Activated naive CD8-positive, alpha-beta T cell treated with anti-CD3 and anti-CD28 coated beads, Interleukin-2, amount 50 U/mL, for 24 hours (primary cell): Measurements from ENCODE around the gene BEGAIN.

Source experiments
- ATAC-seq: fragments of 150-1000 bp; cut with Tn5 transposase; one replicate; pipeline ENCODE4 v1.10.0; 2021
- DNase-seq: peaks from one replicate; pipeline ENCODE4 v3.0.0; 2021
- H3K27ac Mint-ChIP-seq: one replicate; pipeline ENCODE4 v1.8.0; 2021; ENCODE audit warnings: mild to moderate bottlenecking, mixed read lengths
- H3K27me3 Mint-ChIP-seq: one replicate; pipeline ENCODE4 v1.8.0; 2021; ENCODE audit warnings: mixed read lengths
- H3K36me3 Mint-ChIP-seq: one replicate; pipeline ENCODE4 v1.8.0; 2021; ENCODE audit warnings: low read depth, mixed read lengths
- H3K4me1 Mint-ChIP-seq: one replicate; pipeline ENCODE4 v1.8.0; 2021; ENCODE audit warnings: mixed read lengths
- H3K4me3 Mint-ChIP-seq: one replicate; pipeline ENCODE4 v1.8.0; 2021; ENCODE audit warnings: mild to moderate bottlenecking, moderate library complexity, mixed read lengths
- H3K9me3 Mint-ChIP-seq: one replicate; pipeline ENCODE4 v1.8.0; 2021; ENCODE audit warnings: mixed read lengths

The BEGAIN gene

DNA sequence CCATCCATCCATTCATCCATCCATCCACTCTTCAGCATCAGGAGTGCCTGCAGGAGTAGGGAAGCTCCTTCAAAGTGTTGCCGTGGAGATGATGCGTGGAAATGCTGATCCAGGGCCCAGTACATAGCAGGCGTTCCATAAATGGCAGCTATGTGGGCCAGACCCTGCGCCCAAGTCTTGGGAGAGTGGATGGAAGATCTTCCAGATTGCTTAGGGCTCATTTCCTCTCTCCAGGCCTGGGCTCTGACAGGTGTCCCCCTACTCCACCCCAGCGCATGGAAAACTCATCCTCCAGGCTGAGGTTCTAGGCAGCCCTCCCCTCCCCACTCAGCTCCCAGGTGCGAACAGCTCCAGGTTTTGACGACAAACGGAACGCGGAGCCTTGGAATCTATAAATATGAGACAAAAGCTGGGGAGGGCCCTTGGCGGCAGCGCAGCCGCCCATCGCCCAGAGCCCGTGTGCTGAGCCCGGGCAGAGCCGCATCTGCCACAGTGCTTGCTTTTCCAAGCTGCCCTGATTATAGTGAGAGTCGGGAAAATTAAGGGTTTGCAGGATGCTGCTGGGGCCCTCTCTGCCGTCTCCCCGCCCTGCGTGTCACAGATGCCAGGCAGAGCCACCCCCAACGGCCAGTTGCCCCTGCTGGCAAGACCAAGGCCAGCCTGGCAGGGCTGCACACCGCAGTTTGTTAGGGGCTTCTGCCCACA lies 1.6 kb downstream of the BEGAIN start:
- Mint-ChIP-seq H3K4me3 (peak overlapping the region; percentile 45), H3K27me3 (peaks cover 29% of the 10 kb centered on the region), H3K36me3 (no peaks in the 10 kb centered on the region), H3K9me3 (no peaks in the 10 kb centered on the region), H3K4me1 (no peaks in the 10 kb centered on the region), H3K27ac (no peak overlapping the region)
- DNase-seq (no peak), ATAC-seq (no peak)

DNA sequence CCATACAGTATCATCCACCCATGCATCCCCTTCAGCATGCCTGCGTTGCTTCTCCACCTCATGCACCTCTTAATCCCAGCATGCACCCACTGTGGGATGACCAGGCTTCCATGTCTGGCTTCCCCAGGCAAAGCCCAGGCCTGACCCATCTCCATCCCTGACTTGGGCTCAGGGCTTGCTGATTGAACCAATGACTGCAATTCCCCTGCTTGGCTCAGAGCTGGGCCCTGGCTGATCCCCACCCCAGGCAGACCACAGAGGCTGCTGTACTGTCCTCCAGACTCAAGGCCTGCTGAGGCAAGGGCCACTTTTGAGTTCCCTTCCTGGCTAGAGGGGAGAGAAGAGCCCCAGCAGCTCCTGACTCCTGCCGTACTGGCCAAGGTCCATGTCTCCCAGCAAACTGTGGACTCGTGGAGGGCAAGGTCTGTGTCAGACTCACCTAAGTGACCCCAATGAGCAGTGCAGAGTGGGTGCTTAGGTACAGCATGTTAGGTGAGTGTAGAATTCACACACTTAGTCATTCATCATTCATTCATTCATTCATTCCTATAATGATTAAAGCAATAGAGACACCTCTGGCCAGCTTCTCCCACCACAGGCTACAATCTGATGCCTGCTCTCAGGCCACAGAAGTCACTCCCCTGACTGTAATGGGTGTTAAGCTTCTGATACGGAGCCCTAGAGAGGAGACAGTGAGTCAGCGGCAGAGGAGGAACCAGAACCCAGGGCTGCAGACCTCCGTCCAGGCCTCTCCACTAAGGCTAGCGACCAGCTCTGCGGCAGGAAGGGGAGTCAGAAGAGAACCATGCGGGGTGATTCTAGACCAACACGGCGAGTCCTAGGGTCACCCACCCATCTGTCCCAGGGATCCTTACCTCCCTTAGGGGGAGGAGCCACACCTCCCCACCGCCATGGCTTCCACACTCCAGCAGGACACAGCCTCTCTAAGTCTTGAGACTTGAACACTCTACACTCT lies 2.9 kb downstream of the BEGAIN start:
- Mint-ChIP-seq H3K27me3 (peaks cover 18% of the 10 kb centered on the region), H3K4me1 (no peaks in the 10 kb centered on the region), H3K36me3 (no peaks in the 10 kb centered on the region), H3K9me3 (no peaks in the 10 kb centered on the region), H3K4me3 (no peak overlapping the region), H3K27ac (peak overlapping the region; percentile 46)
- ATAC-seq (no peak), DNase-seq (no peak)

DNA sequence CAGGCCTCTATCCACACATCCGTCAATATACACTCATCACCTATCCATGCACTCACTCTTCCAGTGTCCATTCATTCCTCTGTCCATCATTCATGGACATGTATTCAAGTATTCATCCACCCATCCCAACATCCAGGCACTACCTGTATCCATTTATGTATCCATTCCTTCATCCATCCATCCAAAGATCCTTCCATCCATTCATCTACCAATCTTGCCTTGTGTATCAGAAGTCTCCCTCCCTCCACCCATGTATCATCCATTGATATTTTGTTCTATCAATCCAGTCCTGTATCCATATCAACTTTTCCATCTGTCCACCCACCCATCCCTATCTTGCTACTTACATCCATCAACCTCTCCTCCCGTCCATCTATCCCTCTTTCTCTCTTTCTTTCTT lies 4.0 kb downstream of the BEGAIN start:
- Mint-ChIP-seq H3K4me3 (no peak overlapping the region), H3K27me3 (peaks cover 13% of the 10 kb centered on the region), H3K4me1 (no peaks in the 10 kb centered on the region), H3K36me3 (no peaks in the 10 kb centered on the region), H3K9me3 (no peaks in the 10 kb centered on the region), H3K27ac (no peak overlapping the region)
- ATAC-seq (no peak), DNase-seq (no peak)

DNA sequence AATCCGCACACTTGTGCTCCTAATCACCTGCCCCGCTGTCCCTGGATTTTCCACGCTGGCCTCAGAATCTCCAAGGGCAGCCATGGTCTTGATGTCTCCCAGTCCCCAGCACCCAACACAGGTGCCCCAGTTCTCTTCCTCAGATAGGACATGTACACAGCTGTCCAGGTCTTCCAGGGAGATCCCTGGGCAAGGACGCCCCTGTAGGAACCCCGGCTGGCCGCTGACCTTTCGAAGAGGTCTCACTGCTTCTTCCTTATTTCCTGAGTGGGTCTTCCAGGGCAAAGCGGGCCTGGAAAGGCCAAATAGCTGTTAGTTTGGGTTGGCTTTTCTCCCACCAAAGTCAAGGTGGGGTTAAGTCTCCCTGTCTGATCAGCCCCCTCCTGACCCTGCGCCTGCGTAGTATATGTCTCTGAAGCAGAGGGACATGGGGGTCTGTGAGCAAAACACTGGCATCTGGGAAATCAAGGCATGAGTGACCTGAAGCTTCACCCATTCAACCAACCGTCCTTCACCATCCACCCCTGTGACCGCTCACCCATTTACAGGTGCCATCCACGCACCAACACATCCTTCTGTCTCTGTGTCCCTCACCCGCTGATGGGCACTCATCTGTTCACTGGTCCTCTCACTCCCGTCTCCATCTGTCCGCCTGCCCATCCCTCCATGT lies 4.6 kb downstream of the BEGAIN start:
- Mint-ChIP-seq H3K36me3 (no peaks in the 10 kb centered on the region), H3K4me1 (no peaks in the 10 kb centered on the region), H3K4me3 (no peak overlapping the region), H3K27me3 (peaks cover 7% of the 10 kb centered on the region), H3K9me3 (no peaks in the 10 kb centered on the region), H3K27ac (no peak overlapping the region)
- DNase-seq: no peak
- ATAC-seq: no peak

DNA sequence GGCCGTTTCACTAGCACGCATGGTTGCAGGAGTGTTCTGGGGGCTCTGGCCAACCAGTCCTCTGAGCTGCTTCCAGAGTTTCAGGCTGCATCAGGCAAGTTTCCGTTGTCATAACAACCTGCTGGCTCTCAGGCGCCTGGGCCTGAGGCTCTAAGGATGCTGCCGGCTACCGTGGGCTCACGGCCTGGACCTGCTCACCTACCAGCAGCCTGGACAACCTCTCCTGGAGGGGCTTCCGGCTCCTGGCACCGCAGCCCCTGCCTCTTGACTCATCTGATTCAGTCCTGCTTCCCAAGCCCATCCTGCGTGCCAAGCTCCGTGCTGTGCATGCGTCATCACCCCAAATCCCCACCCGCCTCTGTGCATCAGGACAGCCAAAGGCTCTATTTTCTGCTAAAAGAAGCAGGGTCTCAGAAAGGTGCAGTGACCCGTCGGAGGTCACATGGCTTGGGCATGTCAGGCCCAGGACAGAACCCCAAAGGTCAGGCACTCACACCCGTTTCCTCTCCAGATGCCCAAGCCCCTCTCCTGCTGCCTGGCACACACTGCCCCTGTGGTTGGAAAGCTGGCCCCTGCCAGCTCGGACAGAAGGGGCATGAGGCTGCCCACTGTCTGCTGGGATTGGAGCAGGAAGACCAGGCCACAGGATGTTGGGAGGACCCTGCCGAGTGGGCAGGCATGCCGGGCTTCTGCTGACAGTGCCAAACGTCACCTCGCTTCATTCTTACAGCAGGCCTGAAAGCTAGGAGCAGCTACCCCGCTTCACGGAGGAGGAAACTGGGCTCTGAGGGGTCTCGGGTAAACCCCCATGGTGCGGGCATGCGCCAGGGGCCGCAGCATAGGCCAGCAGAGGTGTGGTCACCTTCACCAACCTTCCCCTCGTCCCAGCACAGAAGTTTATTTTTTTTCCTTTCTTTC lies 5.7 kb downstream of the BEGAIN start:
- no peak overlapping the region for H3K27ac Mint-ChIP-seq
- H3K4me1 Mint-ChIP-seq: no peaks in the 10 kb centered on the region
- no peak overlapping the region for H3K4me3 Mint-ChIP-seq
- no peak for ATAC-seq
- DNase-seq: no peak
- H3K27me3 Mint-ChIP-seq: peaks cover 6% of the 10 kb centered on the region
- H3K36me3 Mint-ChIP-seq: no peaks in the 10 kb centered on the region
- H3K9me3 Mint-ChIP-seq: no peaks in the 10 kb centered on the region

DNA sequence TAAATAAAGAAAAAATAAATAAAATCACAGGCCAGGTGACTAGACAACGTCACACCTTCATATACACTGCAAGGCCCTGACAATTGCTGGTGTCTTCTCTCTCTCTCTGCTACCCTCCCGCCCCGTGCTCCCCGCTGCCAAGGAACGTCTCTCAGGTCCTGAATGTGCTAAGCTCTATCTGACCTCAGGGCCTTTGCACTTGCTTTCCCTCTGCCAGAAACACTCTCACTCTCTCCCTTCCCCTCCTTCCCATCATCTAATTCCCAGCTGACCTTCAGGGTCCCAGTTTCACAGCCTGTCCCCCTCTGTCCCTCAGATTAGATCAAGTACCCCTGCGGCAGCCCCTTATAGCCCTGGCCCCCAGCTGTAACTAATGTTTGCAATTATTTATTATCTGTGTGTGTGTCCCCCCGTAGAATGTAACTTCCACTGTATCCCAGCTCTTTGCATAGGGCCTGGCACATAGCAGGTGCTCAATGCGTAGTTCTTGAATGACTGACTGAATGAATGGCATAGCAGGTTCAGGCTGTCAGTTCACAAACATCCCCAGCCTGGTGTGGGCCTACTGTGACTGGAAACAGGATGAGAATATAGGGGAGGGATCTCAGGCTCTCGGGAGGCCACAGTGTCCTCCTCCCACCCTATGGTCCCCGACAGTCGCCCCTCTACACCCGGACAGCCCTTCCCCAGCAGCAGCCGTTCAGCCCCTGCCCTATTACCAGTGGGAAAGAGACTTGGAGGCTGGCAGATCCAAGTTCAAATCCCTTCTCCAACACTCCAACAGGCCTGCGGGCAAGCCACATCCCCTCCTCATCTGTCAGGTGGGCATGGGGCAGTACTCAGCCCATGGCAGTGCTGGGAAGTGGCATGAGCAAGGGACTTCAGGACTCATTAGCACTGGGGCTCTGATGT lies 6.6 kb downstream of the BEGAIN start:
- DNase-seq (no peak), ATAC-seq (no peak)
- Mint-ChIP-seq H3K4me3 (no peak overlapping the region), H3K4me1 (no peaks in the 10 kb centered on the region), H3K9me3 (no peaks in the 10 kb centered on the region), H3K27me3 (peaks cover 2% of the 10 kb centered on the region), H3K27ac (no peak overlapping the region), H3K36me3 (no peaks in the 10 kb centered on the region)

DNA sequence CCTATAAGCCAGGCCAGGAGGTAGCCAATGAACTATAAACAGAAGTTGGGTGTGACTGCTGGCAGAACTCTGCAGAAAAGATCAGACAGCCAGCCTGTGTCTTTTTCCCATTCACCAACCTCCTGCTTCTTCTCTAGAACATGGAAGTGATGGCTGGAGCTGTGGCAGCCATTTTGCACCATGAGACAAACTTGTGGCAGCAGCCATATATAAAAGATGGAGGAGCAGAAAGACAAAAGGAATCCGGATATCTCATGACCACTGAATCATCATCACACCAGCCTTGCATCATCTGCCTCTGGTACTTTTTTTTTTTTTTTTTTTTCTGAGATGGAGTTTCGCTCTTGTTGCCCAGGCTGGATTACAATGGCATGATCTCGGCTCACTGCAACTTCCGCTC lies 8.7 kb downstream of the BEGAIN start:
- Mint-ChIP-seq H3K27me3 (no peaks in the 10 kb centered on the region), H3K9me3 (no peaks in the 10 kb centered on the region), H3K27ac (no peak overlapping the region), H3K4me3 (no peak overlapping the region), H3K4me1 (no peaks in the 10 kb centered on the region), H3K36me3 (no peaks in the 10 kb centered on the region)
- ATAC-seq (no peak), DNase-seq (no peak)

DNA sequence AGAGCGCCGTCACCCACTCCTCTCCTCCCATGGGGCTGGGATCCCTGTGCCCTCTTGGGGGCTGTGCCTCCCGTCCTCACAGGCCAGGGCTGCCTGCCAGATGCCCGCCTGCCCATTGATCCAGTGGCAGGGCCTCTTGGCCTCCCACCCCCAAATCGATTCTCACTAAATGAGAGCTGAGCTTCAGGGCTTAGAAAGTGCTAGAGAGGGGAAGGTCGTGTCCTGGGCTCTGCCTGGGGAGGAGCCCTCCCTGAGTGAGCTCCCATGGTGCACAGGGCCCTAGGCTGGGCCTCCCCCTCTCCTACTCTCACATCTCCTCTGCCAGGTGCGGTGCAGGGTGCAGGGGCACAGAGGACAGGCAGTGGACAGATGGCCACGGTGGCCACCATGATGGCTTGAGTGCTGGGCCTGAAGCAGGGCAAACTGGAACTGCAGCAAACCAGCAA lies 9.2 kb downstream of the BEGAIN start:
- H3K9me3 Mint-ChIP-seq: no peaks in the 10 kb centered on the region
- no peaks in the 10 kb centered on the region for H3K4me1 Mint-ChIP-seq
- DNase-seq (no peak), ATAC-seq (no peak)
- no peaks in the 10 kb centered on the region for H3K27me3 Mint-ChIP-seq
- no peak overlapping the region for H3K4me3 Mint-ChIP-seq
- no peaks in the 10 kb centered on the region for H3K36me3 Mint-ChIP-seq
- H3K27ac Mint-ChIP-seq: no peak overlapping the region

DNA sequence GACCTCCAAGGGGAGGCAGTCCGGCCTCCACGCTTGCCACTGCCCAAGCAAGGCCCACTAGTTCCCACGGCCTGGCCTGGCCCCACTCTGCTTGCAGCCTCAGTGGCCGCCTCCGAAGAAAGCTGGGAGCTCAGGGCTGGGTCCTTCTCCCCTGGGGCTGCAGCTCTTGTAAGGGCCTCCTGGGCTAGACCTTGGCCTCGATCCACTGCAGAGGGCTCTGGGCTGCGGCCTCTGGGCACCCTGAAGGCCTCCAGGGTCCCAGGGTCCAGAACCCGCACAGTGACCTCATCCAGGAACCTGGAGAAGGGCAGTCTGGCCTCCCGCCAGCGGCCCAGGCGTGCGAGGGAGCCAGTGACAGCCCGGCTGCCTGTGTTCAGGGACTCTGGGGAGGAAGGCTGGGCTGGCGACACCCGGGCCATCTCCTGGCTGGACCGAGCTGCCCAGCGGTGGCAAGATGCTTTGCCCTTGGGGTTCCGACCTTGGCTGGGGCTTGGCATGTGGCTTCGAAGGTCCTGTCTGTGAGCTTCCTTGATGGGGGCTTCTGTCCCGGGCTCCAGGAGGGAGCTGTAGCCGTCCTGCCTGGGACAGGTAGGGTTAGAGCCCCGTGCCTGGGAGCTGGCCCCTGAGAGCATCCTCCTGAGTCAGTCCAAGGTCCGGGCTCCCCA lies 9.8 kb downstream of the BEGAIN start:
- peaks cover 2% of the 10 kb centered on the region for H3K4me1 Mint-ChIP-seq
- peaks cover 5% of the 10 kb centered on the region for H3K27me3 Mint-ChIP-seq
- no peaks in the 10 kb centered on the region for H3K36me3 Mint-ChIP-seq
- H3K9me3 Mint-ChIP-seq: no peaks in the 10 kb centered on the region
- H3K4me3 Mint-ChIP-seq: no peak overlapping the region
- no peak overlapping the region for H3K27ac Mint-ChIP-seq
- DNase-seq (no peak), ATAC-seq (no peak)

DNA sequence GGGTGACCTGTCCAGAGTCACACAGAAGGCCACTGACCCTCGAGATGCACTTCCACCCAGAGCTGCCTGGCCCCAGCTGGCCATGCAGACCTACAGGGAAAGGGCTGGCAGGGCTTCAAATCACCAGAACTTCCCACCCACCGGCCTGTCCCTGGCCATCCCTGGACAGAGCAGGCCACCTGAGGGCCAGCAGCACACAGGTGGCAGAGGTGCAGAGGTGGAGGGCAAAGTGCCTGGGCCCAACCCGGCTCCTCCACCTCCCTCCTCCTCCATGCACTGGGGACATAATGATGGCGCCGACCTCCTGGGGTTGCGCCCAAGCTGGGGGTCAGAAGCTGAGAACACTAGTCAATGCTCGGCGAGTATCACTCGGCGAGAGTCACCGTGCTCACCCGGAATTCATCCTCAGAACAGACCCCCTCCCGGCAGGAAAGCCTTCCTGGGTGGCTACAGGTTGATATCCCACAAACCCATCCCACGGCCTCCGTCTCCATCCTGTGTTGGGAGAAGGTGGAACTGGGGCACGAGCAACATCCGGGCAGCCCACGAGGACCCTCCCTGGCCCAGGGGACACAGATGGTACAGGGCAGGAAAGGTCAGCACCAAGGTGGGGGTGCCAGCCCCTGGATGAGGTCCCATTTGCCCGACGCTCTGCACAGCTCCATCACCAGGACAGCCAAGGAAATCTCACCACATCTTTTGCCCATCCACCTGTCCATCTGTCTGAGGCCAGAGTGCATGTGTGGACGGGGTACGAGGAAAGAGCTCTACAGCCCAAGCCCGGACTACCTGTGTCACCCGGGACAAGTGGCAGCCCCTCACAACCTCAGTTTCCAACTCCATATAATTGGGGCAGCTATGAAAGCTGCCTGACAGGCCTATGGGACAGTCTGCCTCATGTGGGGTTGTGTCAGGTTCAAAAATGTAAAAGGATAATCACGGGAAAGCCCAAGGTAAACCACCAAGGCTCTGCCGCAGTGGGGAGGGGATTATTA lies 10.8 kb downstream of the BEGAIN start:
- Mint-ChIP-seq H3K9me3 (no peaks in the 10 kb centered on the region), H3K36me3 (no peaks in the 10 kb centered on the region), H3K4me1 (peaks cover 2% of the 10 kb centered on the region), H3K4me3 (no peak overlapping the region), H3K27me3 (peaks cover 6% of the 10 kb centered on the region), H3K27ac (no peak overlapping the region)
- ATAC-seq: no peak
- DNase-seq: no peak

DNA sequence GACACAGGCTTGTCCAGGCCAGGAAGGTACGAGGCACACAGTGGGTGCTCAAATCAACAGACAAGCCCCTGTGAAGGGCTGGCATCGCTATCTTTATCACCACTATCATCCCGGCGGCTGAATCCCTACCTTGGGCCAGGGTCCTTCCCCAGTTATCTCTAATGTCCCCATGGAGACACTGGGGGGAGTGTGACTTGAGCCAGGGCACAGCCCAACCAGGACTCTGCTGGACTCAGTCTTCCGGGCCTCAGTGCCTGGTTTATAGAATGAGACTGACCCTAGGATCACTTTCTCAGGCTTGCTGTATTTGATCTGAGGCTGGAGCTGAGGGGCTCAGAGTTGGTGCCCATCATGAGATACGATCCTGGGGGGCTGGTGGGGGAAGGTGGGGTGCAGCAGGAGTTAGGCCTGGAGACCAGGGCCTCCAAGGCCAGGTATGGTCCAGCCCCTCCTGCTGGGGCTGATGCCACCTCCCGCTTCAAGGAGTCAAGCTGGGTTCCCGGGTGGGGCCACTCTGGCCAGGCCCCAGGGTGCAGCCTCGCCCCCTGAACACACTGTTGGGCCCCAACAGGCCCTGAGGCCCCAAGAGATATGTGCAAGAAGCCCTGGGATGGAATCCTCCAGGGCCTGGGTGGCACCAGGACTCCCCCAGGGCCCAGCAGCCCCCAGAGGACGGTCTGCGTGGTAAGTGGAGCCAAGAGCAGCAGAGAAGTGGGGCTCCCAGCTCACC lies 11.8 kb downstream of the BEGAIN start:
- H3K27ac Mint-ChIP-seq: no peak overlapping the region
- no peaks in the 10 kb centered on the region for H3K9me3 Mint-ChIP-seq
- H3K36me3 Mint-ChIP-seq: no peaks in the 10 kb centered on the region
- H3K4me1 Mint-ChIP-seq: peaks cover 2% of the 10 kb centered on the region
- ATAC-seq (no peak), DNase-seq (no peak)
- peaks cover 15% of the 10 kb centered on the region for H3K27me3 Mint-ChIP-seq
- no peak overlapping the region for H3K4me3 Mint-ChIP-seq
